GM18867 (cell line): Measurements from ENCODE around the gene ZGLP1.
"Not testable (repeated sequence)": the region's sequence is repeated elsewhere in the genome, so short reads cannot be mapped to it uniquely, and the experiment has no call there.

Experiments
- ATAC-seq: cut with Tn5 transposase; IDR thresholded peaks from one replicate; pipeline ENCODE4 v1.9.1; 2021; ENCODE audit warnings: mild to moderate bottlenecking, moderate library complexity; ENCODE audit not compliant: unreplicated experiment

ZGLP1 gene

DNA sequence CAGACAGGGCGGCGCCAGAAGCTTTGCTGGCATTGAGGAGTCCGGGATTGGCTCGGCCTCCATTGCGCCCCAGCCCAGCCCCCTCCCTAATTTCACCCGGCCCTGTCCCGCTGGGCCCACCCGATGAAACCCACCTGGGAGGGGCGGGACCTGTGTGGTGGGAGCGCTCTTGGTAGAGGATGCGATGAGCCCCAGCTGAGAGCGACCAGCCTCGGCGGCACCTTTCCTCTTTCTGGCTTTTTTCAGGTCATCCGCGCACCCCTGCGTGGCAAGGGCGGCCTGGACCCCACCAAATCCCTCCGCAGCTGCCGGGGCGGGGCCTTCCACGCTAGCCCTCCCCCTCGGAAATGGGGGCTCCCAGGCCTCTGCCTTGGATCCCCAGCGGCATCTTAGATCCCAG is at the start of gene ZGLP1:
TSS of gene ZGLP1 (minus strand) at position 393 of the 400 bp plus-strand sequence.
- ATAC-seq, result no peak

DNA sequence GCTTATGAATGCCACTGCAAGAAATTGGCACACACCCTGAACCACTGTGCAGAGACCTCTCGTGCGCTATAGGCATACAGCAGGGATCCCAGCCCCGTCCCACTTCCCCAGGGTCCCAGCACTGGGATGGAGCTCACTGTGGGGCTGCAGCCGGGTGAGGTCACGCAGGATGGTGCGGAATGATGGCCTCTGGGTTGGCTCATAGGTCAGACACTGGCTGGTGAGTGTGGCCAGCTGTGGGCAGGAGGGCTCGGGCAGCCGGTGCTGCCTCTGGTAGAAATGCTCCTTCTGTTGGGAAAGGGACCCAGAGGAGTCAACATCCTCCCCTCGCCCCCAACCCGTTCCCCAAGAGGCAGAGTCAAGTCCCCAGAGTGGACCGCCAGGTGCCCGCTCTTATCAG is 46.8 kb upstream of the ZGLP1 start:
- no peak for ATAC-seq

DNA sequence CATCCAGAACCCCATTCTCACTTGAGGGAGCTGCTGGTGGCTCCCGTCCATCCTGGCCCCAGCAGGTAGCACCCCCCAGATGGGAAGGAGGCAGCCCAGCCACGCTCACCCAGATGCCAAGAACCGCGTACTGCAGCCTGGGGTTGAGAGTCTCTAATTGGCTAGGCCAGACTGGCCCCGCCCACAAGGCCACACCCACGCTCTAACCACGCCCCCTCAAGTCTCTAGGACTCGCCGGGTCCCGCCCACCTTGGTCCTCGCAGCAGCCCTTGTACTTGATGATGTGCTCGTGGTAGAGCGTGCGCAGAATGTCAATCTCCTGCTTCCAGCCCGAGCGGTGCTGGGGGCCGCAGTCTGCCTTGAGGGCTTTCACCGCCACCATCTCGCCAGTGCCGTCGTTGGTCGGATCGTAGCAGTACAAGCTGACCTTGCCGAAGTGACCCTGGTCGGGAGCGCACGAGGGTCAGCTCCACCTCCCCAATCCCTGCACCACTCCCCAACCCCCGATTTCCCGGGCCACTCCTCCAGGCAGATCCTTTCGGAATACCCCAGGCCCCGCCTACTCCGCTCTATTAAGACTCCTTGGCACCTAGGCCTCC is 44.3 kb upstream of the ZGLP1 start:
- no peak for ATAC-seq

DNA sequence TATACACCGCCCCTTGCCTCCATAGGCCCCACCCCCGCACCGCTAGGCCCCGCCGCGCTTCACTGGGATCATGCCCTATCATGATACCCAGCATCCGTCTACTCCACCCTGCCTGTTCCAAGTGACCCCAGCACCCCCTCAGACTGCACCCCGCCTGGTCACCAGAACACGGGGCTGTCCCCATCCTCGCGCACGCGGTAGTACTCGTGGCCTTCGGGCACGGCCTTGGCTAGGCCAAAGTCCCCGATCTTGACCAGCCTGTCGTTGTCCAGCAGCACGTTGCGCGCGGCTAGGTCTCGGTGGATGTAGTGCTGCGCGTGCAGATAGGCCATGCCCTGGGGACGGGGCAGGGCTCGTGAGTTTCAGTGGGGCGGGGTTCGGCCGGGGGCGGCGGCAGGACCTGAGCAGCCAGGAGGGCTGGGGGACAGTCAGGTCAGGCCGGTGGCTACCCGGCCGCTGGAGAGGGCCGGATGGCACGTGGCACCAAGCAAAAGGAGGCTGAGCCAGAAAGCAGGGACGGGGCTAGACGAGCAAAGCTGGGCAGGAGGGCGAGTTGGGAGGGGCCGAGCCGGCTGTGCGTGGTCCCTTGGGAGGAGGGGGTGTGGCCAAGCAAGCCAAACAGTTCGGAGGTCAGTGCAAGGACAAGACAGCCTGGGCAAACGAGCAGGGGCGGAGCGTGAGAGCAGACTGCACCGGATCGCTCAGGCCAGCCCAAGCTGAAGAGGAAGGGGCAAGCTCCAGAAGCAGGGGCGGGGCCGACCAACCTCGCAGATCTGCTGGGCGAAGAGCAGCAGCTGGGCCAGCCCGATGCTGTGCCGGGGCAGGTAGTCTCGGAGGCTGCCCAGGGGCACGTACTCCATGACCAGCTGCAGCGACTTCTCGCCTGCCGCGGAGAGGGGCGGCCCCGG is 43.4 kb upstream of the ZGLP1 start:
- ATAC-seq, result no peak

DNA sequence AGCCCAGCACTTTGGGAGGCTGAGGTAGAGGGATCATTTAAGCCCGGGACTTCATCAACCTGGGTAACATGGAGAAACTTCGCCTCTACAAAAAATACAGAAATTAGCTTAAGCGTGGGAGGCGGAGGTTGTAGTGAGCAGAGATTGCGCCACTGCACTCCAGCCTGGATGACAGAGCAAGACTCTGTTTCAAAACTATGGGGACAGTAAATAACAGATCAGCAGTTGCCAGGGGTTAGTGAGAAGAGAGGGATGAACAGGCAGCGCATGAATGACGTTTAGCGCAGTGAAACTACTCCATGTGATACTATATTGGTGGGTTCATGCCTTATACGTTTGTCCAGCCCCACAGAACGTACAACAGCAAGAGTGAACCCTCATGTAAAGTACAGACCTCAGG is 36.9 kb upstream of the ZGLP1 start:
- no peak for ATAC-seq

DNA sequence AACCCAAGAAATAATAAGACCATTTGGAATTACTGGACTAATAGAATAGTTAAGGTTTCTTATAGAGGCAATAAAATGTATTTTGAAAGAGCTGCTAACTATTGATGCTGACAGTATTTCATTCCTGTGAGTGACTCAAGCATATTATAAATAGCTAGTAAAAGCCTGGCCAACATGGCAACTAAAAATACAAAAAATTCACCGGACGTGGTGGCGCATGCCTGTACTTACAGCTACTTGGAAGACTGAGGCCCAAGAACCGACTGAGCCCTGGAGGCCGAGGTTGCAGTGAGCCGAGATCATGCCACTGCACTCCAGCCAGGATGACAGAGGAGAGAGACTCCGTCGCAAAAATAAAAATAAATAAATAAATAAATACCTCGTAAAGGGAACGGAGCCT is 35.2 kb upstream of the ZGLP1 start:
- no peak for ATAC-seq

DNA sequence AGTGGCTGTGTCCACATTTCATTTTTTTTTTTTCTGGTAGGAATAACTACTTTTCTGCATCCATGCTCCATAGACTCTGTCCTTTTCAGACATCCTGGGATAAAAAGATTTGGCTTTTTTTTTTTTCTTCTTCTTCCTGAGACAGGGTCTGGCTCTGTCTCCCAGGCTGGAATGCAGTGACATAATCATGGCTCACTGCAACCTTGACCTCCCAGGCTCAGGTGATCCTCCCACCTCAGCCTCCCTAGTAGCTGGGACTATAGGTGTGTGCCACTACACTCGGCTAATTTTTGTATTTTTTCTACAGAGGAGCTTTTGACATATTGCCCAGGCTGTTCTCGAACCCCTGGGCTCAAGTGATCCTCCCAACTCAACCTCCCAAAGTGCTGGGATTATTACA is 33.9 kb upstream of the ZGLP1 start:
- ATAC-seq, result no peak

DNA sequence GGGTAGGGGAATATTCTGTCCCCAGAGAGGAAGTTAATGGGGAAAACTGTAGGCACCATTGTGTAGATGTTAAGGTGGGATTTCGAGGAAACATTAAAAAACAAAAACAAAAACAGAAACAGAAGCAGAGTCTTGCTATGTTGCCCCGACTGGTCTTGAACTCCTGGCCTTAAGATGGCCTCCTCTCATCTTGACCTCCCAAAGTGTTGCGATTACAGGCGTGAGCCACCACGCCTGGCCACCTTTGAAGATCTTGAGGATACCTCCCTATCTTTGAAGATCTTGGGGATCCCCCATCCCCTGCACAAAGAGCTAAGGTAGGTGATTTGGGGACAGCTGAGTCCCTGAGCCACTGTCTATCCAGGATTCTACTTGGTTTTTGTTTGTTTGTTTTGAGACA is 30.4 kb upstream of the ZGLP1 start:
- ATAC-seq, result no peak

DNA sequence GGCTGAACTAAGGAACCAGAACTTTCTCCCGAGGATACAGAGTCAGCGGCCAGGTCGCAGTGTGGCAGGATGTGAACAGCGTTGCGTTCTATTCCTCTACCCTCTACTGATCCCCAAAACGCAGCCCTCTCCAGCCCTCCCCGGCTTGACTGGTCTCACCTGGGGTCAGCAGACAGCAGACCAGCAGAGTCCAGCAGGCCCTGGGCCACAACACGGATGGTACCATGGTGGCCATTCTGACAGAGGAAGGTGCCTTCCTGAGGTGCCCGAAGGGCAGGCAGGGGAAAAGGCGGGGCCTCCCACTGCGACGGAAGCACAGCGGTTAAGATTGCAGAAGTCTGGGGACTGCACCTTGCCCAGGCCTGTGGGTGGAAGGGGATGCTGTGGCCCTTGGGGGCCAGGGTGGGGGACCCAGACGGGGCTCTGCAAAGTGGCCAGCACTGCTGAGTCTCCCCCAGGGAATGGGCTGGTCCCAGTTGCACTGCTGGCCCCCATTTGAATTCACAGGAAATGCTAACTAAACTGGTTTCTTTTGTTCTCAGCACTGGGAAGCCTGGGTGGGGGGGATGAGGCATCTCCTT is 29.9 kb upstream of the ZGLP1 start, which contains the start of gene ICAM3:
TSS of gene ICAM3 (minus strand) at position 245 of the 581 bp plus-strand sequence. CDS start at position 235, 10 bp downstream.
- peak; percentile 72 for ATAC-seq

DNA sequence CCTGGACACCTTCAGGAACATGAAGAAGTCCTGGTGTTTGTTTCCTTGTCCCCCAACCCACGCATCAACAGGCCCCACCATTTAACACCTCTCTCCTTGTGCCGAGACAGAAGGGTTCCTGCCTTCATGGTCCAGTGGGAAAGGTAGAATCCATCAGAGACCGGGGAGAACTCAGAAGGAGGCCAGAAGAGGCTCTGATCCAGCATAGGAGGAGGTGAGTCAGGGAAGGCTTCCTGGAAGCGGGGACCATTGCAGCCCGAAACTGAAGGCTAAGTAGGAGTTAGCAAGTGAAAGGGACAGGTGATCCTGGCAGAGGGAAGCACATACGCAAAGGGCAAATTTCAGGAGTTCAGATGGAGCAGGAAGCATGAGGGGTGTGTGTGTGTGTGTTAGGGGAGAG is 29.3 kb upstream of the ZGLP1 start:
- no peak for ATAC-seq

DNA sequence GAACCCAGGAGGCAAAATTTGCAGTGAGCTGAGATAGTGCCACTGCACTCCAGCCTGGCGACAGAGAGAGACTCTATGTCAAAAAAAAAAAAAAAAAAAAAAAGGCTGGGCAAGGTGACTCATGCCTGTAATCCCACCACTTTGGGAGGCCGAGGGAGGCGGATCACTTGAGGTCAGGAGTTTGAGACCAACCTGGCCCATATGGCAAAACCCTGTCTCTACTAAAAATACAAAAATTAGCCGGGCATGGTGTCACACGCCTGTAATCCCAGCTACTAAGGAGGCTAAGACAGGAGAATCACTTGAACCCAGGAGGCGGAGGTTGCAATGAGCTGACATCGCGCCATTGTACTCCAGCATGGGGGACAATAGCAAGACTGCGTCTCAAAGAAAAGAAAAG is 27.1 kb upstream of the ZGLP1 start:
- not testable (repeated sequence) for ATAC-seq

DNA sequence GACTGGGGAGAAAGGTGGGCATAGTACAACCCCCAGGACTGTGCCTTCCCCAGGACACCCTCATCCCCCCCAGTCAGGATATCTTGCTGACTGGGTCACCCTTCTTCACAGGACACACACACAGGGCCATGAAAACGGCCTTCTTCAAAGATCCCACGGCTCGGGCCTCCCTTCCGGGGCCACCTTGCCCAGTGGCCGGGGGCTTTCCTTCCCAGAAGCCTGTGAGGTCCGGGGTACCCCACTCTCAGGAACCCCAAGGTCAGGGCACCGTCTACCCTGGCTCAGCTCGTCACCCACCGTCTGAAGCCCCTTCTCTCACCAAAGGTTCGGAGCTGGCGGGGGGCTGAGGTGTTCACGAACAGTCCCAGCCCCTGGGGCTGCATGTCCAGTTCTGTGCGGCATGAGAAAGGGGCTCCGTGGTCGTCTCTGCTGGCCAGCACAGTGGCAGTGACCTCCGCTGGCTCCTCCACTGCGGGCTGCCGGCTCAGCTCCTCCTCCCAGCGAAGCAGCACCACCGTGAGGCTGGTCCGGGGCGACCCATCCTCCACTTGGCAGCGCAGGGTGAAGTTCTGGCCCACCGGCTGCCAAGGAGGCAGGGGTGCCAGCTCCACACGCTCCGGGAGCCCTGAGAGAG is 25.9 kb upstream of the ZGLP1 start:
- ATAC-seq, result no peak

DNA sequence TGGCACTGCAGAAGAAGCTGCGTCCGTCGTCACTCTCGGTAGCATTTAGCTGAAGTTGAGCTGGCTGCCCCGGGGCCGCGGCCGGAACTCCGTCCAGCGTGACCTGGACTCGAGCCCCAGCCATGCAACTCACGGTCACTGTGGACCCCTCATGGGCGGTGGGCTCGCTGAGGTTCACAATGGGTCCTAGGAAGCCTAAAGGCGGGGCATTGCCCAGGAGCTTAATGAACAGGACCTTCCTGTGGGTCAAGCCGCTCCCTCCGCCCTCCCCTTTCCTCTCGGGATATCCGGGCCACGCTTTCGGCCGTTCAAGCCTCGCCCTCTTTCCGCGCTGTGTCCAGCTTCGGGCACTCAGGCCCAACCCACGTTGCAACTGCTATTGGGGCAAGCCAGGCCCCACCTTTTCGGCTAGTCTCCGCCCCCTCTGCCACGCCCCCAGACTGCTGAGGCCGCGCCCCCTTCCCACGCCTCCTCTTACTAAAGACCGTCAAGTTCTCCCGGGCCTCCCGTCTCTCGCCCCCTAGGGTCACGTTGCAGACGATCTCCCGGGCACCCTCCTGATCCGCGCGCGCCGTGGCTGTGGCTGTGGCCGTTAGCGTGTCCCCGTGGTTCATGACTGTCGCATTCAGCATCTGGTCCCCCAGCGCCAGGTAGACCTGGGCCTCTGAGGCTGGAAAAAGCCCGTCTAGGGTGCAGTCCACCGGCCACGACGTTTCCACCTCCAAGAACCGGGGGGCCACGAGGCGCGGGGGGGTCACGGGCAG is 25.2 kb upstream of the ZGLP1 start:
- no peak for ATAC-seq

DNA sequence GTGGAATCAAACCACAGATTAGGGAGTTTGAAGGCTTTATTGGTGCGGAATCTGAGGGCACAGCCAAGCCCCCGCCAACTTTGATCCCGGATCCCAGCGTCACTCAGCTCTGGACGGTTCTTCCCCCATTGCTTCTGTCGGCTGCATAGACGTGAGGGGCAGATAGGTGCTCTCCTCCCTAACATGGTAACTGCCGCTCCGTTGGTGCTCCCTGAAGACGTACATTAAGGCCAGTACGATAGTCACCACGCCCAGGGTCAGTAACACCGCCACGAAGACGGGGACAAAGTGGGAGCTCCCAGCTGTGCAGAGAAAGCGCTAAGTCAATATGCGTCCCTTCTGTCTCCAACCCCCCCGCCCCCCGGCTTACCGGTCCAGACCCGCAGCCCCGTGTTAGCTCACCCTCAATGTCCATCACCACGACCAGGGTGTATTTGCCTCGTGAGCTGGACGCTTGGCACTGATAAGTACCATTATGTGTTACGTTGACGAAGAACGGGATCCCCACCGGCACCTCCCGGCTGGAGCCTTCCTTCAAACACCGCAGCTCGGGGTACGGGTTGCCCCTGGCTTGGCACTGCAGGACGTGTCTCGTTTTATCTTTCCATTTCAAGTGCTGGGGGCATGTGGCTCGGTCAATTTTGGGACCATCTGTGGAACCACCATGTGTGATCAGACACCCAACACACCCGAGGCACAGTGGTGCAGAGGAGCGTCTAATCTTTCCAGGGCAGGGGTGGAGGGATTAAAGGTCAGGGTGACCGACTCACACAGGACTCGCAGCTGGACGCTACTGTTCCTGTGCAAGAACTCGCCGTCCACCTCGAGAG is 24.4 kb upstream of the ZGLP1 start:
- no peak for ATAC-seq

DNA sequence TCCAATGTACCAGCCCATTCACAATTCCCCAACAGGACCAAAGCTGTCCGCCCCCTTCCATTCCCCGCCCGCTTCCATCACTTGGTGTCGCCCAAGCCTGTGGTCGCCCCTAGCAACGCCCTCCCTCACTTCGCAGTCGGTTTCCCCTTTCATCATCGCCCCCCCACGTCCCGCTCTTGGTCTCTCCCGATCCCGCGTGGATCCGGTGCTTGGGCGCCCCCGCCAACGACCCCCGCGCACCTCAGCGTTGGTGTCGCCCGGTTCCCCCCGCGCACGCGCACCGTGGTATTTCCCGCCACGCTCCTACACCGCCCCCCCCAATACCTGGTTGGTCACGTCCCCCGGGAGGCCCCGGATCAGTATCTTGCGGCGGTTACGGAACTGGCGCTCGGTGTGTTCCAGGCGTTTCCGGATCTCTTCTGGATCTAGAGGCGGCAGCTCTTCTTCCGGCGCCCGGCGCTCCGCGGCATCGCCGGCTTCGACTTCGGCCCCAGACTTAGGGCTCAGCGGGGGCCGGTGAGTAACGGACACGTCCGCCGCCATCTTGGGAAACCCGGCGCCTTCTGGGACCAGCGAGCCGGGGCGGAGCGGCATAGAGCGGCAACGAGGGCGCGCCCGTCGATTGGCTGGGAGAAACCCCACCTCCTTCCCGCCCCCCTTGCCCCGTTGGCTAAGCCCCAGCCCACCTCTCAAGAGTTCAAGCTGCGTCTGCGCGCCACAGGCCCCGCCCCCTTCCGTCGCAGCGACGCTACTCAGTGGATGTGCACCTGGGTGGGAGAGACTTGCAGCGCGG is 23.5 kb upstream of the ZGLP1 start, which contains the start of gene RAVER1:
TSS of gene RAVER1 (minus strand) at position 565 of the 793 bp plus-strand sequence. CDS start at position 543, 22 bp downstream.
- peak; percentile 90 for ATAC-seq

DNA sequence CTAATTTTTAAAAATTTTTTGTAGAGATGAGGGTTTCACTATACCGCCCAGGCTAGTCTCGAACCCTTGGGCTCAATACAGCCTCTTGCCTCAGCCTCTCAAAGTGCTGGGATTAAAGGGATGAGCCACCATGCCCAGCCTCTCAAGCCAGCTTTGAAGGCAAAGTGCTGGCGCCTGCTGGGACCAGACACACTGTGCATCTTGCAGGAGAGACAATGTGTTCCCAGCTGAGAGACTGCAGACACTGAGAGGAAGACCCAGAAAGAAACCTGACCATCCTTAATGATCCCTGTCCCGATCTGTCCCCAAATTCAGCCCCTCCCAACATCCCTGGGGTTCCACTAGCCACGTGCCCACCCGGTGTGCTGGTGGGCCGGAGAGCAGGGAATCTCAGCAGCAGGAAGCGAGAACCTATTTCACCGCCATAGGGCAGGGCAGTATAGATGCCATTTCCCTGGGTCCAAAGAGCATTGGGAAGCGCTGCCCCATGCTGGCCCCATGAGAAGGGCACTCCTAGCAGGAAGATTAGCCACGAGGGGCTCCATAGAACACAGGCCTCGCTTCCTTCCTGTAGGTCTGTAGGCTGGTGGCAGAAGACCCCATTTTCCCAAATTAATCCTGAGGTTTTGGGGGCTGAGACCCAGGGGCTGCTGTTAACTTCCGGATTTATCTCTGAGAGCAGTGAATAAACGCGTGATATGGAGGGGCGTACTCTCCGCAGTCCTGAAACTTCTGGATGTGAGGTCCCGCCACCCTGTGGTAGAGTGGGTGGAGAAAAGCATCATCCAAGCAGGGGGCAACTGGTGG is 22.7 kb upstream of the ZGLP1 start:
- no peak for ATAC-seq

DNA sequence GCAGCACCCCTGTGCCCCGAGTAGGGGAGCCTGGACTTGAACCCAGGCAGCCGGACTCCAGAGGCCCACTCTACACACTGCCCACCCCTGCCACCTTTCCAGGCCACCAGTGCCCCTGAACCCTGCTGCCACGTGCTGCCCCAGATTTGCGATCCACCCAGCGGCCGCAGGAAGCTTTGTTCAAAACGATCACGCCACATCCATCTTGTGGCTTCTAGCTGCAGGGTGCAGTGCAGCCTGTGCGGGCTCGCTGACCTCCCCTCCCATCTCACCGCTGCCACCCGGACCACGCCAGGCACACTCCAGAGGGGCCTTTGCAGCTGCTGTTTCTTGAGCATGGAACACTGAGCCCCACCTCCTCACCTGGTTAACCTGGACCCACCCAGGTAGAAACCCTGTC is 19.9 kb upstream of the ZGLP1 start:
- ATAC-seq, result no peak
